C1 segment of cervical spinal cord (tissue), 14 donors: ENCODE measurements around the gene FGGY.
"Not testable (repeated sequence)": the region's sequence is repeated elsewhere in the genome, so short reads cannot be mapped to it uniquely, and the experiment has no call there.

Experiments
- DNase-seq, 14 donors: peaks; one replicate each; lab custom pipeline; 2025; lab: John Stamatoyannopoulos, UW

FGGY gene

DNA sequence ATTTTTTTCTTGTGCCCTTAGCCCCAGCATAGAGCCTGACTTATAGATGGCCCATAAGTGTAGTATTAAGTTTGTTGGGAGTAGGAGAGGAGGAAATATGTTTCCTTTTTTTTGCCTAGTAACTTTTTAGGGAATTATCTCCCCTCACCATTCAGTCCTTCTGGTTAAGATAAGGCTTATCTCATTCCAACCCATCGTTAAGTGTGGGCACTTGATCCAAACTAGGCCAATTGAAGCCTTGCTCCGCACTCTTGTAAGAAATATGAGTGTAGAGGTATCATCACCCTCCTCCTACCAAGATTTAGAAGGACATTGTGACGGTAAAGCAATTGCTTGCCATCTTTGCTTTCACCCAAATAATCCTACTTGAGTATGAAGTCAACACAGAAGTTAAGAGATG, 8.8 kb upstream of the FGGY start:
- no peak for DNase-seq

GRCh38 chr1:59289570-59289969, 7.3 kb upstream of the FGGY start:
- no peak for DNase-seq

DNA sequence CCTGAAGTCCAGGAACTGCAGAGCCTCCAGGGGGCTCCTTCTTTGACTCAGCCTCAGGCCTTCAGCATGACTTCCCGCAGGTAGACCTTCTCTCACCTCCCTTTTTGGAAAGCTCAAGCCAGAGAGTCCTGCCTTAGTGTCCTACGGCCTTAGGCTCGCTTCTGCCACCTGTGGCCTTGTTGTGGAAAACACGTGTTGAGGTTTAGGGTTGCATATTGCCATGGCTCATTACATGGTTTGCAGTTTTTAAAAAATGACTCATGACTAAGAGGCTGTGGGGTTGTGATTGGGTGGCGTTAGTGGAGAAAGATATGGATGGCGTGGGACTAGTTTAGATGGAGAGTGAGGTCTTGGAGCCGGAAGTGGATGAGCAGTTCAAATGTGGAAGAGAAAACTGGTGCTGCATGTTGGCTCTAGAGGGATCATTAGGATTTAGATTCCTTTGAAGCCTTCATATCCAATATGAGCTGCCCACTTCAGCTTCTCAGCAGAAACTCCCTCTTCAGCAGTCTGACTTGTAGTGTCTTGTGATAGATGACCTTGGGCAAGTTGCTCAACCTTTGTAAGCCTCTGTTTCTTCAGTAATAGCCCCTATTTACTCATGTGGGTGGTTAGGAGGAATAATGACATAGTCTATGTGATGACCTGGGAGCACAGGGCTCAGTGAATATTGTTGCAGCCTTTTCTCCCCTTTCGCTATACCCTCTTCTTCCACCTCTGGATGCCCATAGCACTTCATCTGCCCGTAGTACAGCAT, 6.5 kb upstream of the FGGY start:
- DNase-seq: no peak

- no peak for DNase-seq
These were observed 5.3 kb upstream of the FGGY start for GRCh38 chr1:59291561-59291960.

DNA sequence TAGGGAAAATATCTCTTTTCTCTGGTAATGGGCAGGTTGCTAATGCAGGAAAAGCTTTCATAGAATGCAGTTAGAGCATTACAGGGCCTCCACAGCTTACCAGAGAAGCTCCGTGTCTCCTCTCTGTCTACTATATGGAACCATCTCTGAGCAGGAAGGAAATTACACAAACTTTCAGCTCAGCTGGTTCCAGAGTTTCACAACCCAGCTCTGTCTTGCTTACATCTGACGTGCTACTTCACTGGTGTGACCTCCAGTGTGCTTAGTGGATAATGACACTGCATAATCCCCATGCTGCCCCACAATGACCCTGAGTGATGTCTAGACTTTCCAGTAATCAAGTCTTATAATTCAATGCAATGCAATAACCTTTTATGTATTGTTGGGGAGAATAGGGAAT, 4.3 kb upstream of the FGGY start:
- peak in 6 of 14 donors; percentile 7 to 36 (median 20) for DNase-seq

- no peak for DNase-seq
These were observed 3.7 kb upstream of the FGGY start for GRCh38 chr1:59293206-59293605.

GRCh38 chr1:59293849-59294248, 3.0 kb upstream of the FGGY start:
- DNase-seq: no peak

DNA sequence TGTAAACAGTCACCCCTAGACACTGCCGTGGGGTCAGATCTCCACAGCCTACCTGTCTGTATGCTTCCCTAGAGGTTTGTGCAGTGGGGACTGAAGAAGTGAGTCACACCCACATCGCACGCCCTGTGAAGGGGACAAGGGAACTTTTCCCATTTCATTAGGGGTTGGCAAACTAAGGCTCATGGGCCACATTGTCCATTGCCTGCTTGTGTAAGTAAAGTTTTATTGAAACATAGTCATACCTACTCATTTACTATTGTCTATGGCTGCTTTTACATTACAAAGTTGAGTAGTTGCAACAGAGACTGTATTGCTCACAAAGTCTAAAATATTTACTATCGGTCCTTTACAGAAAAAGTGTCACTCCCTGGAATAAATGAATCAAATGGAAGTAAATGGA, 2.5 kb upstream of the FGGY start:
- DNase-seq: no peak

- no peak for DNase-seq
These were observed 1.3 kb upstream of the FGGY start for GRCh38 chr1:59295618-59296017.

GRCh38 chr1:59298026-59298583, 1.2 kb downstream of the FGGY start:
- no peak for DNase-seq

DNA sequence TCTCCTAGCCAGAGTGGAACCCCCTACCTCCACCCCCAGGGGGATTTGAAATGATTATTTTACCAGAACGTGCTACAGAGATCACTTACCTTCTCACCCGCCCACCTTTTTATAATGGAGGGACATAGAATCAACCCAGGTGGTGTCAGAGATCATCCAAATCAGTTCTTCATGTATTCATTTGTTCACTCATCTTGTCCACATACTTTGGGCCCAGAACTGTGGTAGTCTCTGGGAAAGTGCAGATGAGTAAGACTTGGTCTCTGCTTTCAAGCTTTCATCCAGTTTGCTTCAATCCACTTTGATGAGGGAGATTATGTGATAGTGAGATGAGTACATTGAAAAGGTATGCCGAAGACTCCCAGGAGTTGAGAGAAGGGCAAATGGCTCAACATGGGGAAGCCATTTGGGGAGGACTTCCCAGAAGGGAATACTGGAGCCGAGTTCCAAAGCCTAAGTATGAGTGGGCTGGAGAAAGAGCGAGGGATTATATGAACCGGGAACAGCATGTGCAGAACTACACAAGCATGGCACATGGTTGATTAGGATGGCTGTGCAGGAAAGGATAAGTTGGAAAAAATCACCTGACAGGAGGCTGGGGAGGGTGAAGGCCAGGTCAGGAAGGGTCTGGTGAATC, 1.9 kb downstream of the FGGY start:
- DNase-seq: no peak

- DNase-seq: not testable (repeated sequence)
These were observed 2.8 kb downstream of the FGGY start for GRCh38 chr1:59299670-59300069.

DNA sequence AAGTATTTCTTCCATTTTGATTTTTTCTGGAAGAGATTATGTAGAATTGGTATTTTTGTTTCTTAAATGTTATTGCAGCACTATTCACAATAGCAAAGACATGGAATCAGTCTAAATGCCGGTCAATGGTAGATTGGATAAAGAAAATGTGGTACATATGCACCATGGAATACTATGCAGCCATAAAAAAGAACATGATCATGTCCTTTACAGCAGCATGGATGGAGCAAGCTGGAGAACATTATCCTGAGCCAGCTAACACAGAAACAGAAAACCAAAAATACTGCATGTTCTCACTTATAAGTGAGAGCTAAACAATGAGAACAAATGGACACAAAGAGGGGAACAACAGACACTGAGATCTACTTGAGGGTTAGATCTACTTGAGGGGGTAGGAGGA, 5.4 kb downstream of the FGGY start:
- no peak for DNase-seq

GRCh38 chr1:59302871-59303270, 6.0 kb downstream of the FGGY start:
- DNase-seq: no peak

- no peak for DNase-seq
These were observed 8.3 kb downstream of the FGGY start for GRCh38 chr1:59305188-59305587.

GRCh38 chr1:59307591-59307990, 10.7 kb downstream of the FGGY start:
- DNase-seq: no peak

- DNase-seq: no peak
These were observed 11.9 kb downstream of the FGGY start for GRCh38 chr1:59308839-59309238.

DNA sequence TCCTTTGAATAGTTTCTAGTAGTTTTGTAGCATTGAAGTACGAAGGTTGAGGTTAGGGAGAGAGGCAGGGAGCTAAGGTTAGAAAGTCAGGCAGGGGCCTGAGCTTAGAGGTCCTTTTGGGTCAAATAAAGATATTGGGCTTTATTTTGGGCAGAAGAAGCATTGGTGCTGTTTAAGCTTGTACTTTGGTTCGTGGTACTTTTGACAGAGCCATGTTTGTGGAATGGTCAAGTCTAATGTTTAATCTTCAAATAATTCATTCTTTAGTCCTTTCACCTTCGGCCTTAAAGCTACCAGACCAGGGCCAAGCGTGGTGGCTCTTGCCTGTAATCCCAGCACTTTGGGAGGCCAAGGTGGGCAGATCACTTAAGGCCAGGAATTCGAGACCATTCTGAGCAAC, 12.5 kb downstream of the FGGY start:
- no peak for DNase-seq

DNA sequence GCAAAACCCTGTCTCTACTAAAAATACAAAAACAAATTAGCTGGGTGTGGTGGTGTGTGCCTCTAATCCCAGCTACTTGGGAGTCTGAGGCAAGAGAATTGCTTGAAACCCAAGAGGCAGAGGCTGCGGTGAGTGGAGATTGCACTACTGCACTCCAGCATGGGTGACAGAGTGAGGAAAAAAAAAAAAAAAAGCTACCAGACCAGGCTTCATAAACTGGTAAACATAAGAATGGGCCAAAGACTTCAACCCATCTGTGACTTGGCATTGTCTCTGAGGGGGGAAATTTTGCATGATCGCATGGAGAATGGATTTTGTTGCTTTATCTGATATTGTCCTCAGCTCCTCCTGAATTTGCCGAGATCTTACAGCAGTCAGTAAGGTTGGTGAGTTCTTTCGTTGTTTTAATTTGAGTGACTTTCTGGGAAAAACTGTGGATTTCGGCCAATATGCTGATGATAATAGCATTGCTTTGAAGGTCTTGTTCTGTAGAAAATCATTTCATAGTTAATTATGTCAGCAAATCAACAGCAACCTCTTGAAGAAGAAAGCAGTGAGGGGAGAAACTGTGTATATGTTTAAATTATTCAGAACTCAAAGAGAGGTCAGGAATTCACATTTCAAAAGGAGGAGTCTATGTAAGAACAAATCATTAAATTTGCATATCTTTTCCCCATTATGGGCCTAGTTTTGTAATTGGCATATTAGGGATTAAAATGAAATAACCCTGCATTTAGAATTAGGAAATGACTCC, 13.1 kb downstream of the FGGY start:
- DNase-seq: peak in 1 of 14 donors; percentile 76

DNA sequence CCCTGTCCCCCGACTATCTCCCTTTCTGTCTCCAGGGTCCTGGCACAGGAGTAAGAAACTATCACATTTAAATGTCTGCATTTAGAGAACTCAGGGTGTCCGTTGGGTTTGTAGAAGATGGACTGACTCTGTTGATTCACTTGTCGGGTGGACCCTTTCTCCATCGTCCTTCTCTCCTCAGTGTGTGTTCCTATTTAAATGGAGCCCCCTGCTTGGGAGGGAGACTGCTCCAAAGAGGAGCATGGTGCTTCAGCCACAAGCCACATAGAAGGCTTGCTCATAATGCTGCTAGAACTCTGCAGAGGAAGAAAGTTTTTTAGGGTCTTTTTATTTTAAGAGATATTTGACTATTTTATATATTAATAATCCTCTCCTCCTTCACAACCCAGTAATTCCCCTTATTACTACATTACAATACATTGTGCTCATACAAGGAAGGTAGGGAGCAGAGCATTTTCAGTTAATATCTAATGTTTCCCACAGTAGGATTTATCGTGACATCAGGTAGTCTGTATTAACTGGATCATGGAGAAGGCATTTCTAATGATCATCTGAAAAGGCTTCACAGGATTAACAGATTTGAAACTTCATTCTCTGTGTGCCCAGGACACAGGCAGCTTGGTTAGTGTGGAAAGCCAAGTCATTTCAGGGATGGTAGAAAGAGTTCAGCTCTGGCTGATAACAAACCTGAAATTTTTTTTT, 13.8 kb downstream of the FGGY start:
- peak in 1 of 14 donors; percentile 59 for DNase-seq

DNA sequence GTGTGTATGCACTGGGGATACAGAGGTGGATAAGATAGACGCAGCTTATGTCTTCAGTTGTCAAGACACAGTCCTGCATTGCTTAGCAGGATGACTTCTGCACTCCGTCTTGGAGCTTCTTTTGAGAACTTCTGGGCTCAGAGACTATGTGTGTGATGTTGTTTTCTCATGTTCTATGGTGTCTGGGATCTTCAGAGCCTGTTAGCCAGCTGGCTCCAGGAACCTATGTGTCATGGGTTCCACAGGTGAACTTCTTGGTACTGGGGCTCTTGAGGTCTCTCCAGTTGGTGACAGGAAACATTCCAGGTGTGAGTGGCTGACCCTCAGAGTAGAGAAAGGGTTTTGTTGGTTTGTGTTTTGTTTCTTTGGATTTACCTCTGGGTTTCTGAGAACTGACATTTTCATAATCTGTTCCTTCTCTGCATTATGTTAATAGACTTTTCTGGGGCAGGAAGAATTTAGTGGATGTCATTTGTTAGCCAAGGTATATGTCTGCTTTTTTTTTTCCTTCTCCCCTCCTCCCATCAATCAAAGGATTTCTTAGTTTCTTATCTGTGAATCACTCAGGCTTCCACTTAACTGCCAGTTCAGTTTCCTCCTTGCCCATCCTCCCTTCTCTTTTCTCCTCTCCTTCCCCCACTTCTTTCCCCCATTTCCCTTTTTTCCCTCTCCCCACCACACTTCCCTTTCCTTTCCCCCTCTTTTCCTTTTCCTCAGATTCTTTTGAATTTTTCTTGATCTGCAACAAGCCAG, 18.1 kb downstream of the FGGY start:
- no peak for DNase-seq
